Stimulated activated CD8-positive, alpha-beta memory T cell treated with anti-CD3 and anti-CD28 coated beads, Interleukin-12 subunit alpha, Interleukin-12 subunit beta, amount 100 ng/mL, for 4 hours (primary cell): Measurements from ENCODE around the gene HIPK2.

Experiments
- DNase-seq: peaks from one replicate; pipeline ENCODE4 v3.0.0-alpha.2; 2020; ENCODE audit warnings: low read depth

HIPK2 gene

DNA sequence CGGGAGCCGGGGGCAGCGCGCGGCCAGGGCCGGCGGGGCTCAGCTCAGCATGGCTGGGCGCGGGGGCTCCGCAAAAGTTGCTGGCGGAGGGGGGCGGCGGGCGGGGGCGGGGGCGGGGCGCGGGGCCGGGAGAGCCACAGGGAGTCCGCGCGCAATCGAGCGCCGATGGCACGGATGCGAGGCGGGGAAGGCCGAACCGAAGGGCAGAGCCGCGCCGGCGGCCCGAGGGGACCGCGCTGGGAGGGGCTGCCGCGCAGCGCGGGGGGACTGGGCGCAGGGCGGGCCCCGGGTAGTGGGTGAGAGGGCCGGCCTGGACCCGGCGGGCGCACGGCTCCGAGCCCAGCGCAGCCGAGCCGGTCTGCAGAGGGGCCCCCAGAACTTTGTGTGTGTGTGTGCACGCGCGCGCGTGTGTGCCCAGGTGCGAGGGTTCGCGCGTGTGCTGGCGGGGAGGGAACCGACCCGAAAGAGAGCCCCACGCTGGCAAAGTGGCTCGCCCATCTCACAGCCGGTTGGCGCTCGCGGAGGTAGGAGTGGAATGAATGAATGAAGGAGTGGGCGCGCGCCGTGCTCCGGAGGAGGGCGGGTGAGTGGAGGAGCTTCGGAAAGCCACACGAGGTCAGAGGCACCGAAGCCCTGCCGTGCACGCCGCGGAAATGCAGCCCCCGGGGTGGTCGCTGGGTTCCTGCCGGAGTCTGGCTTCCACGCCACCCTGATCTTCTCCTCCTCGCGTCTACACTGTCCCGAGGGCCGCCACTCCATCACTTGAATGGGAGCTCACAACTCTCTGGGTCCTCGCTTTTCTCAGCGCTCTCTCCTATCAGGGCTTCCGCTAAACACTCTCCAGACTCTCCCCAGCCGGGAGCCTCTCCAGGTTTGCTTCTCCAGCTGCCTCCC, at the start of gene HIPK2:
Gene HIPK2, minus strand, starts transcription at position 51 of the 894 bp plus-strand sequence. CDS start 375 bp downstream, outside the sequence.
- DNase-seq = peak; percentile 62

DNA sequence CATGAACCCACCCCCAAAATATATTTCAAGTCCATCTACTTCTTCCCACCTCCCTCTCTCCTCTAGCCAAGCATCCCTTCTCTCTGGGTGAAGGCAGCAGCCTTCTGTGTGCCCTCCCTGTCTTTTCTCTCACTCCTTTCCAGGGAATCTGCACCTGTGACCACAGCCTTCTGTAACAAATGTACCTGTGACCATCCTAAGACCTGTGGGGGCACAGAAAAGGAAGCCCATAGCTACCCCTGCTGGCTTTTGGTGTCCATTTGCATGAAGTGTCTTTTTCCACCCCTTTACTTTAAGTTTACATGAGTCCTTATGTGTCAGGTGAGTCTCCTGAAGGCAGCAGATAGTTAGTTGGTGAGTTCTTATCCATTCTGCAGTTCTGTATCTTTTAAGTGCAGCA, 49.2 kb upstream of the HIPK2 start:
- no peak for DNase-seq

DNA sequence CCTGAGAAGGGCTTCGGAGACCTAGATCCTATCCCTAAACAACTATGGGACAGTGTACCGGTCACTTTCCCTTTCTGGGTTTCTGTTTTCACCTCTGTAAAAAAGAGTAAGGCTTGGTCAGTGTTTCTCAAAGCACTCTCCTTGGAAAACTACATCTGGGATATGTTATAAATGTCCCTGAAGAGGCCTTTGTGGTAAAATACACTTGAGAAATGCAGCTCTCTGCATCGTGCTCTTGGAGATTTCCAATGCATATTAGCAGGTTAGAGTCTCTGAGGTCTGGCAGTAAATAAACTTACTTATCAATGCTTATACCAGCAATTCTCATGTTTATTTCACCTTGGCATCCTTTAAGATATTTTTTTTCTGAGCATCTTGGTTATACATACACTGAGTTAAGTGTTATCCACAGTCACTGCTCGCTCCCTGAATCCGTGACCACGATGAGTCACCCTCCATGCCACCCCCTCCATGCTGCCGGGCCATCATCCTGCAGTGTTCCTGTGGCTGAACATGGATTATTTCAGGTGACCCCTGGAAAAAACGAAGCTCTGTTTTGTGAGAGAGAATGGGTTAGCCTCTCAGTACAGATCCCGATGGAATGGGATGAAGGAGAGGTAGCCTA, 48.0 kb upstream of the HIPK2 start:
- DNase-seq = no peak

DNA sequence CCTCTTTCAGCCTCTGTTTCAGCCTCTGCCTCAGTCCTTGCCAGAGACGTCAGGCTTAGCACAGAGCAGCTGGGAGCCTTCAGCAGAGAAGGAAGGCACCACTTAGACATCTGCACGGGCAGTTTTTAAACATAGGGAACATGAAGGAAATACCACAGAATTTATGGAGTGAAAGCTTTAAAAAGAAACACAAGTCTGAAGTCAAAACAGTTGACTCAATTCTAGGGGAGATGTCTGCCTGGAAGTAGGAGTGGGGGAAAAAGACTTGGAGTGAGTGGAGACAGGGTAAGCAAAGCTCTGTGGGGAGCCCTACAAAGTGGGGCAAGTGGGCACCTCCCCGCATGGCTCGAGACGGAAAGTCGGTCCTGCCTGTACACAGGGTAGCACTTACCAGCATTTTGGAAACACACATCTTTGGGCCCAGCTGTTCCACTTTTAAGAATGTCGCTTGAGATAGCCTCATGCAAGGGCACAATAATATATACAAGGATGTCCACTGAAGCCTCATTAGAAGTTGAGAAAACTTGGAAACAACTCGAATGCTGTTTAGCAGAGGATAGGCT, 46.2 kb upstream of the HIPK2 start:
- DNase-seq = no peak

DNA sequence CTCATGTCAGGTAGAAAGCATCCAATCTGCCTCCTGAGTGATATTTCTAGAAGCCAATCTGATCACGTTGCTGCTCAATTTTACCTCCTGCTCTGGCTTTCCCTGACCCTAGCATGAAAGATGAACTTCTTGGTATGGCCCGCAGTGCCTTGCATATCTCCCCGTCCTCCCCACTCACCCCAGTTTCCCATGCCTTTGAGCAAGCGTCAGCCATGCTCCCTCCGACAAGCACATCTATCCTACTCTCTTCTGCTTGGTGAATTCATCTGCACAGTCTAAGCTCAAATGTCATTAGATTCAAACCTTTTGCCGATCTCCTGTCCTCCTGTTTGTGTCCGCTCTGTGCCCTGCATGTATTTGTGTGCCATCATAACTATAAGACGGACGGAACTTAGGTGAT, 45.1 kb upstream of the HIPK2 start:
- DNase-seq = no peak

DNA sequence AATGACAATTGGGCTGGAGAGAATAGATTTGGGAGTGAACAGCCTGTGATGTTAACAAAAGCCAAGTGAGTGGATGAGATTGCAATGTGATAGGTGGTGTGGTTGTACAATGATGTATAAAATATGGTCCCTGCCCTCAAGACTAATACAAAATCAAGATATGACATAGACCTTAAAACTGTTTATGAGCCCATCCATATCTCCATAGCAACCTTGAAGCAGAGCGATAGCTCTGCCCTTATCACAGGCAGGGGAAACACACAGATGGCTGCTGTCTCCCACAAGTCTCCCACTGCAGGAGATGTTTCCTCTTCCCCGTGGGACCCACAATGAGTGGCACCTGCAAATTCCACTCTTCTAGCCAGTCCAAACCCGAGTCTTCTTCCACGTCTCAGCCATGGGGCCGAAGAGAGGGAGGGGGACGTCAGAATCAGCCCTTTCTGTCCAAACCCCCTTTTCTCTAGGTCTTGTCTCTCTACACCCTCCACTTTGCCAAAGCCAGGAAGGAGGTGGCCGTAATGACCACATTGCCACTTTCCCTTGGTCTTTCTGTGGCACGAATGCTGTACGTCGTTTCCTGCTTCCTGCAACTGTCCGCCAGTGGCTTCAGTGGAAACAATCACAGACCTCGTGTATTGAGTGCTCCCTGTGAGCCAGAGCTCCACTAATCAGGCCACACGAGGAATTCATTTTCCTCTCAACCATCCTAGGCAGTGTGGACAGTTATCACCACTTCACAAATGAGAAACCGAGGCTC, 43.7 kb upstream of the HIPK2 start:
- no peak for DNase-seq

DNA sequence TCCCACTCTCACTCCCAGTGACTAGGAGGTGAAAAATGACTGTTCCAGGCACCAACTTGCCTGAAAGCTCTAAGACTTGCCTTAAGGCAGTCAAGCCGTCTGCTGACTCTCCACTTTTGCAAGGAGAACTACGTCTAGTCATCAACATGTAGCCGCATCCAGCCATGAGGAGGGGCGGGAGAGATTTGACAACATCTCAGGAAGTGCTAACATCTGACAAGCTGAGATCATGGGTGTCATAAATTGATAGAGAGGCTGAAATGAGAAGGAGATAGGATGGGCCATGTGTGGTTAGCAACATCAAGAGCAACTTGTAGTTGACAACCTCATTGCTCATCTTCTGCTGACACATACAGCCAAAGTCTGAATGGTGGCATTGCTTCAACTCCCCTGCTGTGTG, 42.3 kb upstream of the HIPK2 start:
- no peak for DNase-seq

DNA sequence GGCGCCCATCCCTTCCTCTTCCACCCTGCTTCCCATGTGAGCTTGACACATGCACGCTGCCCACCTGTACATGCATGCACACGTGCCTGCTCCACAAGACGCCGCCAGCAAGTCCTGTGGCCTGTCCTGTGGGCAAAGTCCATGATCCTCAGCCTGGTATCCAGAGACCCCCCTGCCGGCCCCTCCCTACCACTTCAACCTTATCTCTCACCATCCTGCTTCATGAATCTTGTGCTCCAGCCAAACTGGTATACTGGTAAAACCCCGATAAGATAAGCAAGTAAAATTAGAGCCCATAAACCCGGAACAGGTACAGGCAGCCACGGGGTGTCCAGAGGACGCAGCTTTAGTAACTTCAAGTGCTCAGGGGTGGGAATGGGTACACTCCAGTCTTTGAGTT, 39.5 kb upstream of the HIPK2 start:
- DNase-seq = no peak

DNA sequence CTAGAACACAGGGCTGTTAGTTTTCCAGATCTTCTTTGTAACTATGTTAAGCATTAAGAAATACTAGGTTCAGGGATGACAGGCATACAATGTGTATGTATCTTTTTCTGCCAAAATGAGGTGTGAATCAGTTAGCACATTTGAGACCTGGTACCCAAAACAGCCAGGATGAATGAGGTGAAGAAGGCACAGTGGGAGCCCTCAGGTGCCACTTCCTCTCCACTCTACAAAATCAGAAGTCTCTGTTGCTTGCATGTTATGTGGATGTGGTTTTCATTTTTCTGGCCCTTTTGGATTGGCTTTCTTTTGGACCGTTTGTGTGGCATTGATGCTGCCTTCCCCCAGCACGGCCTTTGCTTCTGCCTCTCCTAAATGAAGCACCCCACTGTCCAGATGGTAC, 35.9 kb upstream of the HIPK2 start:
- no peak for DNase-seq

DNA sequence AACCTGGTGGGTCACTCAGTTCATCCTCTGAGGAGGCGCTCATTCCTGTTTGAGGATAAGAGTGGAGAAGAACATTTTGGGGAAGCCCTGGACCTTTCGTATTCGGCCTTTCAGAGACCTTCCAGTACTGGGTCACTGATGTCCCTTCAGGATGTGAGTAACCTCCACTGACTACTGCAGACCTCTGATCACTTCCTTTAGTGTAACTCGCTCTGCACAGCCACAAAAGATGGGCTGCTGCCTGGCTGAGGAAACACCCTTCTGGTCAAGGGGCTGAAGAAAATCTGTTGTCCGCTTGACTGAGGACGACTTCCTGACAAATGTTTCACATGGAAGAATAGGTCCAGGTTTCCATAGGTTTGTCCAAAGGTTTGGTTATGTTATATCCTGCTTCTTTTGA, 35.4 kb upstream of the HIPK2 start:
- DNase-seq = no peak

DNA sequence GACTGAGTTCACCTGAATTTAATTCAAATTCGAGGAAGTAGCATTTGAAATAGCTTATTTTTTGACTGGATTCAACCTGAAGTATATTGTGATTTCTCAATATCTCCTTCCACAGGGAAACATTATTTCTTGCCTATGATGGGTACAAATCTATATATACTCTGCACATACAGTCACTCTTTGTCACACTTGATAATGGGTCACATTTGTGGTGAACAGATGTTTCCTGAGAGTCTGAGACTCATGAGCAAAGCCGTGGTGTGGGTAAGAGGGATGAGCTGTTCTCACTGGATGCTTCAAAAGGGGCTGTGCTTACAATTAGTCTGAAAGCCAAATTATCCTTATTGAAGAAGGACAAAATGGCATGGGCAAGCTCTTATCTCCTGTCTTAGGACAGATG, 33.3 kb upstream of the HIPK2 start:
- DNase-seq = no peak

DNA sequence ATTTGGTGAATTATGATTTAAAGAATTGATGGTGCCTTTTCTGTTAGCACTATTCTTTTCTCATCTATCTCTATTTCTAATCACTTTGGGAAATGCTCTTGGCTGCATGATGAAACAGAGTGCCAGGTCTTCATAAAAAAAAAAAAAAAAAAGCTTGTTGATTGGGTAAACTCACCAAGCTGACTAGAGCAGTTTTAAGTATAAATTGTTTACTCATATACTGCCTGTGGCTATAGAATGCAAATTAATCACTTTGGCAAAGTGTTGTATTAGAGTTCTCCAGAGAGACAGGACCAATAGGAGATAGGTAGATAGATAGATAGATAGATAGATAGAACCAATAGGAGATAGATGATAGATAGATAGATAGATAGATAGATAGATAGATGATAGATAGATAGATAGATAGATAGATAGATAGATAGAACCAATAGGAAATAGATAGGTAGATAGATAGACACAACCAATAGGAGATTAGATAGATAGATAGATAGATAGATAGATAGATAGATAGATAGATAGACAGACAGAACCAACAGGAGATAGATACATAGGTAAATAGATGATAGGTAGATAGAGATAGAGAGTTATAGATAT, 31.1 kb upstream of the HIPK2 start:
- DNase-seq = no peak

DNA sequence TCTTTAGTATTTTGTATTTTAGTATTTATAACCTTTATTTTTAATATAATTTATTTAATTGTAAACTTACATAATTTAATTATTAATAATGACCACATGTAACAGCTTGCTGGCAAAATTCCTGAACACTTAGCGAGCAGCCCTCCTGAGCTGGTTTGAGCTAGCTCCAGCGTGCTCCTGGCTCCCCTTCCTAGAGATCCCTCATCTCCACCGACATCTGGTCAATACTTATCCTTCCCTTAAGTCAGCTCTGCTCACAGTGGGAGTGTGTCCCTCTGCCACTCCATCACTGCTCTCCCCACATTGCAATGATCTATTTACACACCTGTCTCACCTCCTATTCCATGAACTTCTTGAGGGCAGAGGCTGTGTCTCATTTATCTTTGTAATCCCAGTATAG, 30.6 kb upstream of the HIPK2 start:
- DNase-seq = no peak

DNA sequence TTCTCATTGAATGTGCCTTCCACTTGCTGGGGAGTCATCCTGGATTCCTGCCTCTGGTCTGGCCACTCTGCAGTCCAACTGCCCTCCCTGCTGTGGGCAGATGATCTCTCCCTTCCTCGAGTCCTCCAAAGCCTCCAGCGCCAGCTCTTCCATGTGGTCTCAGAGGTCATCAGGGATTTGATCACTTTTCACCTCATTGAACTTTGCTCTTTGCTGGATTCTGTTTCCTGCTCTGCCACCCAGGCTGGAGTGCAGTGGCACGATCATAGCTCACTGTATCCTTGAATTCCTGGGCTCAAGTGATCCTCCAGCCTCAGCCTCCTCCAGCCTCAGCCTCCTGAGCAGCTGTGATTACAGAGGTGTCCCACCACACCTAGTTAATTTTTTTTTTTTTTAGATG, 29.2 kb upstream of the HIPK2 start:
- DNase-seq = no peak

DNA sequence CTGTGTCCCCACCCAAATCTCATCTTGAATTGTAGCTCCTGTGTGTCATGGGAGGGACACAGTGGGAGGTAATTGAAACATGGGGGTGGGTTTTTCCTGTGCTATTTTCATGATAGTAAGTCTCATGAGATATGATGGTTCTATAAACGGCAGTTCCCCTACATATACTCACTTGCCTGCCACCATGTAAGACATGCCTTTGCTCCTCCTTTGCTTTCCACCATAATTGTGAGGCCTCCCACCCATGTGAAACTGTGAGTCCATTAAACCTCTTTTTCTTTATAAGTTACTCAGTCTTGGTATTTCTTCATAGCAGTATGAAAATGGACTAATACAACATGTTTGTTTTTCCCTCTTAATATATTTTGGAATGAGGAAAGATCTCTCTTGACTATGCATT, 26.8 kb upstream of the HIPK2 start:
- DNase-seq = no peak

DNA sequence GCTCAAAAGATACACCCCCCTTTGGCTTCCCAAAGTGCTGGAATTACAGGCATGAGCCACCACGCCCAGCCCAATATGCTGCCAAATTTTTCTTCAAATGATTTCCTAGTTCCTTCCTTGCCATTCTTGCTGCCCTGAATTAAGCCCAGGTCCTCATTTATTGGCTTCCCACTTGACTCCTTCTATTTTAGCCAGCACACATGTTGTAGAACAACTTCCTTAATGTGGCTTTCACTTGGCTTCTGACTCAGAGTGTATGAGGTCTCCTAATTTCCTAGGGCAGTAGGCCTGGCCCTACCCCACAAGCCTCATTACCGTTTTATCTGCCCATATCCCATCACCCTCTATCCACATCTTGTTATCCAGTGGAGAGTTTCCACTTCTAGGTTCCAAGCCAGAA, 21.8 kb upstream of the HIPK2 start:
- DNase-seq = no peak

DNA sequence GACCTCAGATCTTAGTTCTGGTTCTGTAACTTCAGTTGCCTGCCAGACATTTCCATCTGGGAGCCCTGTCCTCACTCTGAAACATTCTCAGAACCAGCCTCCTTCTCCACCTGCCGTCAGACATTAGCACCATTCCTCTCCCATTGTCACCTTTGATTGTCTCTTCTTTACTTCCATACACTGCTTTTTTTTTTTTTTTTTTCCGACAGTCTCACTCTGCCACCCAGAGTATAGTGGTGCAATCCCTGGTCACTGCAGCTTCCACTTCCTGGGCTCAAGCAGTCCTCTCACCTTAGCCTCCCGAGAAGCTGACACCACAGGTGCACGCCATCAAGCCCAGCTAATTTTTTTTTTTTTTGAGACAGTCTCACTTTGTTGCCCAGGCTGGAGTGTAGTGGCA, 21.1 kb upstream of the HIPK2 start:
- DNase-seq = no peak

DNA sequence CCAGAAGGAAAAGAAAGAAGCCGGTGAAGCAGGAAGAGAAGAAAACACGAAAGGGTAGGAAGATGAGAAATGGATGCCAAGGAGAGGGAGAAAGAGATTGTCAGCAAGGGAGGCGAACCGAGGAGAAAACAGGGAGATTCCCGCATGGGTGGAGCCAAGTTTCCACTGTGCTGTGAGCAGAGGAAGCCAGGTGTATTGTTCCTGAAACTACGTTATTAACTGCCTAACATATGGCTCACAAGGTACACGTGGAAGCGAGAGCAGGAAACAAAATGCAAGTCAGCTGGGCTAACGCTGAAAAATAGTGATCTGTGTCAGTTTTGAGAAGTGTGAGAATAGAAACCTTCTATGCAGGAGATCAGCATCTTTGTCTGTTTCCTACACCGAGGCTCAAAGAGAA, 20.4 kb upstream of the HIPK2 start:
- DNase-seq = no peak

DNA sequence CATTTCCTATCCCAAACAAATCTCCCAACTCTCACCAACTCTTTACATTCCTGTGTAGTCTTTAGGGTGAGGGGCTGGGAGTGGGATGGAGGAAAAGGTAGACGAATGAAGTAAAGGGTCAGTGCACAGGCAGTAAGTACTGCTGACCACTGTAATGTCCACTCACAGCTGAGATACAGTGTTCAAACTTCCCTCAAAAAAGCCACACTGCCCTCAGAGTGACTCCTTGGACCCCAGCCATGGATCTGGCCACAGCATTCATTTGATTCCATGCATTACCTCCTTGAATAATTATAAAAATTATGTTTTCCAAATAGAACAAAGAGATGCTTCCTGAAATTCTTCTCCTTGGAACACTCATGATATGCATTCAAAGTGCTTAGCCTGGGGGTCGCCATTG, 19.8 kb upstream of the HIPK2 start:
- DNase-seq = no peak

DNA sequence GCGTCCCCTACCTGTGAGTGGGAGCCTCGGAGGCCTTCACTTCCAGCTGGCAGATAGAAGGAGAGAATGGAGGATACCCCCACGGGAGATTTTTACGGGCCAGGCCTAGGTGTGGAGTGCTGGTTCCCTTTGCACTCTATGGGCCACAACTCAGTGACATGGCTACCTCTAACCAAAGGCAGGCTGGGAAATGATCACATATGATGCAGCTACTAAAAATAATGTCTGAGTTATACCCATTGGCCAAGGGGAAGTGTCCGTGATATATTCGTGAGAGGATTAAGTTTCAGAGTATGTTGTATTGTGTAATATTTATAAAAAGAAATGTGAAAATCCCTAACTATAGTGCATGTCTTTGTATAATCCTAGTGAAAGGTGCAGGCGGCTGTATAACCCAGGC, 13.5 kb upstream of the HIPK2 start:
- no peak for DNase-seq

DNA sequence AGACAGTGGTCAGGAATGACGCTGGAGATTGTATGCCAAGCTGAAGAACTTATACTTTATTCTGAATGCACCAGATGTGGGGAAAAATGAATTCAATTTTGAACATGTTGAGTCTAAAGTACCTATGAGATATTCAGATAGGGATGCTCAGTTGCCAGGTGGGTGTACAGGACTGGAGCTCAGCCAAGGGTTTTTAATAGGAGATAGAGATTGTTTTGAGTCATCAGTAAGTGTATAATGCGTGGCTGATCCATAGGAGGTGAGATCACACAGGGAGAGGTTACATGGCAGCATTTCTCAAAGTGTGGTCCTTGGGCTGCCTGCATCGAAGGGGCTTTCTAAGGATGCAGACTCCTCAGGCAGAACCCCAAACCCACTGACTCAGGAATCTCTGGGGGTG, 6.8 kb upstream of the HIPK2 start:
- DNase-seq = no peak

DNA sequence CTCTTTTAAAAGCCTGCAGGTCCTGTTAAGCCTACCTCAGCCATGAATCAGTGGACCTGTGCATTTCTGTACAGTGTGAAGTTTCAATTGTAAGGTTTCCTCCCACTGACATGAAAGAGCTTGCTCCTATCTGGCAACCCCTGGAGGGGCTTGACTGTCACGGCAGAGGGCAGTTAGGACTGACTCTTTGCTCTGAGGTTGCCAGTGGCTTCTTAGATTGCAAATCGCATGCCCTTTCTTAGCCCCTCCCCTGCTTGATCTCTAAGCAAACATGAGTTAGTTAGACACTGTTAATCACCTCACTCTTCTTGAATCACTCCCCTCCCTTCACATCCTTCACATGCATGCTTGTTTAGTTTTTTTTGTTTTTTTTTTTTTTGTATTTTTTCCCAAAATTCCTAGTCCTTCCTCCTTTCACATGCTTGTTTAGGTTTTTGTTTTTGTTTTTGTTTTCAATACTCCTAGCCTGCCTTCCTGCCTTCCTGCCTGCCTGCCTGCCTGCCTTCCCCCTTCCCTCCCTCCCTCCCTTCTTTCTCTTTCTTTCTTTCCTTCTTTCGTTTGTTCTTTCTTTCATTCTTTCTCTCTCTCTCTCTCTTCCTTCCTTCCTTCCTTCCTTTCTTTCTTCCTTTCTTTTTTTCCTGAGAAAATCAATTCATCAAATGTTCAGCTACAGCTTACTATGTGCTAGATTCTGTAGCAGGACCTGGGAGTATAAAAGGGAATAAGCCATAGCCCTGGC, 6.0 kb upstream of the HIPK2 start:
- no peak for DNase-seq
